Measurements from ENCODE around the gene EXOC8.

Gene EXOC8, protein sequence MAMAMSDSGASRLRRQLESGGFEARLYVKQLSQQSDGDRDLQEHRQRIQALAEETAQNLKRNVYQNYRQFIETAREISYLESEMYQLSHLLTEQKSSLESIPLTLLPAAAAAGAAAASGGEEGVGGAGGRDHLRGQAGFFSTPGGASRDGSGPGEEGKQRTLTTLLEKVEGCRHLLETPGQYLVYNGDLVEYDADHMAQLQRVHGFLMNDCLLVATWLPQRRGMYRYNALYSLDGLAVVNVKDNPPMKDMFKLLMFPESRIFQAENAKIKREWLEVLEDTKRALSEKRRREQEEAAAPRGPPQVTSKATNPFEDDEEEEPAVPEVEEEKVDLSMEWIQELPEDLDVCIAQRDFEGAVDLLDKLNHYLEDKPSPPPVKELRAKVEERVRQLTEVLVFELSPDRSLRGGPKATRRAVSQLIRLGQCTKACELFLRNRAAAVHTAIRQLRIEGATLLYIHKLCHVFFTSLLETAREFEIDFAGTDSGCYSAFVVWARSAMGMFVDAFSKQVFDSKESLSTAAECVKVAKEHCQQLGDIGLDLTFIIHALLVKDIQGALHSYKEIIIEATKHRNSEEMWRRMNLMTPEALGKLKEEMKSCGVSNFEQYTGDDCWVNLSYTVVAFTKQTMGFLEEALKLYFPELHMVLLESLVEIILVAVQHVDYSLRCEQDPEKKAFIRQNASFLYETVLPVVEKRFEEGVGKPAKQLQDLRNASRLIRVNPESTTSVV

DNA sequence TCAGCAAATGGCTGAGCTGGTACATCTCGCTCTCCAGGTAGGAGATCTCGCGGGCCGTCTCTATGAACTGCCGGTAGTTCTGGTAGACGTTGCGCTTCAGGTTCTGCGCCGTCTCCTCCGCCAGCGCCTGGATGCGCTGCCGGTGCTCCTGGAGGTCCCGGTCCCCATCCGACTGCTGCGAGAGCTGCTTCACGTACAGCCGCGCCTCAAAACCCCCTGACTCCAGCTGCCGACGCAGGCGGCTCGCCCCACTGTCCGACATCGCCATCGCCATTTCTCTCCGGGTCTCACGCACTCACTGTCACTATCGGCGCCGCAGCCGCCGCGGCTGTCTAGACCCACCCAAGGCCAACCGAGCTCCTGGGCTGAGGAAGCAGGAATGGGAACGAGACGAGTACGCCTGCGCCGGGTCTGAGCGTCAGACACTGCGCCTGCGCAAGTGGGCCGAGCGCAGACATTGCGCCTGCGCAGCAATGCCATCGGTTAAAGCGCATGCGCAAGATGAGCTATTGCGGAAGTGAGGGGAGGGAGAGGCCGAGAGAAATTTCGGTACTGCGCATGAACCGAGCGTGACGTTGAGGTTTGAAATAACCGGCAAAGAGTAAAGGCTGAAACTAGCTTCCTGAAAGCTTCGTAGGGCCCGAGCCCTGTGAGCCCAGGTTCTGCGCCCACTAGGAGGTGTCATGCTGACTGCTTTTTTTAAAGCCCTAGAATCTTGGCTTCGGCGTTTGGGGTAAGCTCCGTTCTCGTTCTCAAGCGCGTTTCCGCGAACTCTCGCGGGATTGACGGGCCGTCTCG is at the start of gene EXOC8:
Gene EXOC8, minus strand, starts transcription at position 381 of the 798 bp plus-strand sequence. Its CDS starts 107 bp downstream, at position 274.
- Mint-ChIP-seq H3K27me3 (no peaks in the 10 kb centered on the region), H3K27ac (peak within 1 kb of the TSS; percentile 99), H3K4me1 (ENCODE audit: low read depth) (peaks cover 39% of the 10 kb centered on the region), H3K9me3 (no peaks in the 10 kb centered on the region), H3K4me3 (peak within 1 kb of the TSS; percentile 96), H3K36me3 (ENCODE audit: low read depth) (peaks cover 68% of the 10 kb centered on the region)
- intact Hi-C loops (cut with micrococcal nuclease): loop anchor here (1.0 to 5.0 kb wide), 3 partner anchors 95 to 360 kb away; partner anchors contain the start of genes ARV1, GNPAT, TSNAX and TTC13

DNA sequence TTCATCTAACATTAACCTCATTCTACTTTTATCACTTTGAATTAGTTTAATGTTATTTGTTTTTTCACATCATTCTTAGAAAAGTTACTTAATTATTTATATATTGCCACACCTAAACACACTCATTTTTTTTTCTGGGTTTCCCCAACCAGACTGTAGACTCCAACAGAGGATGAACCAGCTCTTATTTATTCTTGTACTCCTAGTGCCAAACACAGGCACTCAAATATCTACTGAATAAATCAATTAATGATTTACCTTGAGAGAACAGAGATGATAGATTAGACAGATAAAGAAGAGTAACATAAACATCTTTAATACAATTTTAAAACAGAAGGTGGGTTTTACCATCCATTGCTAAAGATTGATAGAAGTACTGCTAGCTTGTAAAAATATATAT is 48.8 kb upstream of the EXOC8 start:
- no peaks in the 10 kb centered on the region for H3K27me3 Mint-ChIP-seq
- peaks cover 30% of the 10 kb centered on the region for H3K4me1 Mint-ChIP-seq (ENCODE audit: low read depth)
- H3K27ac Mint-ChIP-seq: no peak overlapping the region
- H3K36me3 Mint-ChIP-seq (ENCODE audit: low read depth): peaks cover 7% of the 10 kb centered on the region
- no peak overlapping the region for H3K4me3 Mint-ChIP-seq
- H3K9me3 Mint-ChIP-seq: no peaks in the 10 kb centered on the region
- intact Hi-C loops (cut with micrococcal nuclease): no loop called here

DNA sequence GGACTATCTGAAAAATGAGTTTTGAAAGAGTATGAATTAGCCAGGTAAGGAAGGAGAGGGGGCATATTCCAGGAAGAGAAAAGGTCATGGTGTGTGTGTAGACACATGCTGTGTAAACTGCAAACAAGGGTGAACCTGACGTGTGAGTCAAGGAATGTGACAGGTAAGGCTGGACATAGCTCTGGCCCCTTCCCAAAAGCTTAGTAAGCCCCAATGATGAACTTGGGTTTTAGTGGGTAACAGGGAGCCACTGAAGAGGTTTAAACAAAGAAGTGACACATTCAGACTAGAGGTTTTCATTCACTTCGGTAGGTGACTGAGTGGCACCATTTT is 47.7 kb upstream of the EXOC8 start:
- Mint-ChIP-seq H3K4me3 (no peak overlapping the region), H3K27me3 (no peaks in the 10 kb centered on the region), H3K36me3 (ENCODE audit: low read depth) (peaks cover 7% of the 10 kb centered on the region), H3K4me1 (ENCODE audit: low read depth) (peaks cover 22% of the 10 kb centered on the region), H3K9me3 (no peaks in the 10 kb centered on the region), H3K27ac (no peak overlapping the region)
- intact Hi-C loops (cut with micrococcal nuclease): no loop called here

DNA sequence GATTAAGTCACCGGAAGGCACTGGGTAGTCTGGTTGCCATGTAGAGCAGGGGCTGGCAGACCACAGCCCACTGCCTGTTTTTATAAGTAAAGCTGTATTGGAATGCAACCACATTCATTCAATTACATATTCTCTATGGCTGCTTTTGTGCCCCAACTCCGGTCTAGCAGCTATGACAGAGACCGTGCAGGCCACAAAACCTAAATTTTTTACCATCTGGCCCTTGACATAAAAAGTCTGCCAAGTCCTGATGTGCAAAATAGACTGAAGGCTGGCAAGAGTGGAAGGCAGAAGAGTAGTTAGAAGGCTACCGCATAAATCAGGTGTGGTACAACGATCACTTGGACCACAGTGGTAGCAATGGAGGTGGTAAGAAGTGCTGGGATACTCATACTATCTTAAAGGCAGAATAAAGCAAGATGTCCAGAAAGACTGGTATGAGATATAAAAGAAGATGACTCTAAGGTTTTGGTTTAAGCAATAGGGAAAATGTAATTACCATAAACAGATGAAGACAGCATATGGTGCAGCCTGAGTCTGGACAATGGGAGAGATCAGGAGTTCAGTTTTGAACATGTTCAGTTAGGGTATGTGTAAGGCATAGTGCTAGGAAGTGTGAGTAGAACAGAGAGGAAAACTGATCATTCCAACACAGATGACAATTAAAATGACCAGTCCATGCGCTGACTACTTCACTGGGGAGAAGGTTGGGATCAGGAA is 47.2 kb upstream of the EXOC8 start:
- H3K27ac Mint-ChIP-seq: no peak overlapping the region
- no peaks in the 10 kb centered on the region for H3K27me3 Mint-ChIP-seq
- H3K36me3 Mint-ChIP-seq (ENCODE audit: low read depth): peaks cover 8% of the 10 kb centered on the region
- H3K4me3 Mint-ChIP-seq: no peak overlapping the region
- intact Hi-C loops (cut with micrococcal nuclease): loop anchor here (5.0 kb wide), 1 partner anchor 32 kb away; no protein-coding TSS in a partner anchor
- no peaks in the 10 kb centered on the region for H3K9me3 Mint-ChIP-seq
- H3K4me1 Mint-ChIP-seq (ENCODE audit: low read depth): peaks cover 19% of the 10 kb centered on the region

DNA sequence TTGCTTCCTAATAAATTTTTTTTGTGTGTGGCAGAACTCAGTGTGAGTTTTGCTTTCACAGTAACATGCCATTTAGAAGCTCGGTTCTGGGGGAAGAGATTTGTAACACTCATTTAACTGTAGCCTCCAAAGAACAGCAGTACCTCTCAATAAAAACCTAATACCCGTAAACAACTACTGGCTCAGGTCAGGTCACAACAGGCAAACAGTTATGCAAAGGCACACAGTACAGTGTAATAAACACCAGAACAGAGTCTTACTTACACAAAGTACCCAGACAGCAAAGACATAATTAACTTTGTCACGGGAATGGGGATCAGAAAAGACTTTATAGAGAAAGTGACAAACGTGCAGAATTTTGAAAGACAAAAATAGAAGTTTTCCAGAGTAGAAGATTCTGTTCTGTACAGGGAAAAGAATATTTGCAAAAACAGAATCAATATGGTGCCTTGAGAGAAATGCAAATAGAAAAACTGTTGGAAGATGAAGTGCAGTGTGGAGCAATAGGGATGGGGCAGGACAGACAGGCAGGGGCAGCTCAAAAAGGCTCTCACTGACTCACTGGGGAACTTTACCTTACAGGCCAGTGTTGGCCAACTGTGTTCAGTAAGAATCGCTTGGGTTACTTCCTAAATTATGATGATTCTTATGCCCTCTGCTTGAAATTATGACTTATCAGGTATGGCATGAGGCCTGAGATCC is 45.7 kb upstream of the EXOC8 start:
- H3K36me3 Mint-ChIP-seq (ENCODE audit: low read depth): peaks cover 7% of the 10 kb centered on the region
- no peaks in the 10 kb centered on the region for H3K9me3 Mint-ChIP-seq
- no peak overlapping the region for H3K27ac Mint-ChIP-seq
- H3K4me3 Mint-ChIP-seq: no peak overlapping the region
- no peaks in the 10 kb centered on the region for H3K27me3 Mint-ChIP-seq
- intact Hi-C loops (cut with micrococcal nuclease): loop anchor here (5.0 kb wide), 1 partner anchor 34 kb away; no protein-coding TSS in a partner anchor
- H3K4me1 Mint-ChIP-seq (ENCODE audit: low read depth): peaks cover 16% of the 10 kb centered on the region

DNA sequence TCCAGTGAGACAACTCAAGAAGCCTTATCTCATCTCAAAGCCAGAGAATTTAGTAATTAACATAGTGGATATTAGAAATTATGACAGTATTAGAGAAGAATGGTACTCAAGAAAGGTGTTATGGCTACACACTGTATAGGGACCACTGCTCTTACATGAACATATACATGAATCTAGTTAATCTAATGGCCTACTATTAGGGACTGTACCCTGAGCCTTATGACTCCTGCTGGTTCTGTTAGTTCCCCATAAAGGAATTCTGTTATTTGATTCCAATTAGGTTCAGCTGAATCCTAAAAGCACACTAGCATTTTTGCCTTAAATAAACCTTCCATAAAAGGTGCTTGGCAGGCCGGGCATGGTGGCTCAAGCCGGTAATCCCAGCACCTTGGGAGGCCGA is 44.8 kb upstream of the EXOC8 start:
- Mint-ChIP-seq H3K27me3 (no peaks in the 10 kb centered on the region), H3K27ac (no peak overlapping the region), H3K36me3 (ENCODE audit: low read depth) (peaks cover 7% of the 10 kb centered on the region), H3K4me3 (no peak overlapping the region), H3K9me3 (no peaks in the 10 kb centered on the region), H3K4me1 (ENCODE audit: low read depth) (peaks cover 11% of the 10 kb centered on the region)
- intact Hi-C loops (cut with micrococcal nuclease): loop anchor here (5.0 kb wide), 1 partner anchor 35 kb away; no protein-coding TSS in a partner anchor

DNA sequence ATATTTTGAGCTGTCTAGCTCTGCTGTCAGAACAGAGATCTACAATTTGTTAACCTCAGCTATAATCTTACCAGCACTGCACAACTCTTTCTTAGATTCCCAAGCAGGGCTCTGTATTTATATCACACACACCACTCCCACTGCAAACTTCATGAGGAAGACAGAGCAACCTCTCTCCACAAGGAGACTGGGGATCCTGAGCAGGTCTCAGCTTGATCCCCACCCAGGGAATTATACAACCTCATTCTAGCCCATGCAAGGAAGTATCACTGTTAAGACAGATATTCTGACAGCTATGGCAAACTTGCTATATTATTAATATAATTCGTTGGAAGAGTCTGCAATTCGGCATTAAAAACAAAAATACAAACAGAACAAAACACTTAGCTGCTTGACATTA is 44.1 kb upstream of the EXOC8 start:
- H3K9me3 Mint-ChIP-seq: no peaks in the 10 kb centered on the region
- peaks cover 7% of the 10 kb centered on the region for H3K36me3 Mint-ChIP-seq (ENCODE audit: low read depth)
- intact Hi-C loops (cut with micrococcal nuclease): loop anchor here (5.0 kb wide), 1 partner anchor 36 kb away; no protein-coding TSS in a partner anchor
- H3K4me1 Mint-ChIP-seq (ENCODE audit: low read depth): peaks cover 18% of the 10 kb centered on the region
- H3K27me3 Mint-ChIP-seq: no peaks in the 10 kb centered on the region
- H3K4me3 Mint-ChIP-seq: no peak overlapping the region
- H3K27ac Mint-ChIP-seq: no peak overlapping the region

DNA sequence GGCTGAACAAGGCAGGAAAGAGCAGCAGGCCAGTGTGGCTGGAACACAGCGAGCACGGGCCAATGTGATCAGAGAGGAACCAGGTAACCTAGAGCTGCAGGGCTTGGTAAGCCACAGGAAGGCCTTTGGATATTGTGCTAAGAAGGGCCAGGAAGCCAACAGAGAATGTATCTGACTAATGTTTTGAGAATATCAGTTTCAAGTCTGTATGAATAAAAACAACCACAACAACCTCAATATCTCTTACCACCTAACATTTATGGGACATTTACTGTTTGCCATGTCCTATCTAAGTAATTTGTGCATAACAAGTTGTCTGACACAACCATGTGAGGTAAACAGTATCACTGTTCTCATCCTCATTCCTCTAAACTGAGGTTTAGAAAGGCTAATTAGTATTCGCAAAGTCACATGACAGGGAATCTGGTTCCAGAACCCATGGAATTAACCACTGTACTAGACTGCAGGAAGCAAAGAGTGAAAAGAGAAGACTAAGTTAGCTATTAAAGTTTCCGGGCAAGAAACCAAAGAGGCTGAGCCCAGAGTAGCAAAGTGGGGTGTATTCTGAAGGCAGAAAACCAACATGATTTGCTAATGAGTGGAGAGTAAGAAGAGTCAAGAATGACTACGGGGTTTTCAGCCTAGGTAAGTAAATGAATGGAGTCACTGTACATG is 39.4 kb upstream of the EXOC8 start:
- Mint-ChIP-seq H3K27ac (no peak overlapping the region), H3K27me3 (no peaks in the 10 kb centered on the region), H3K4me1 (ENCODE audit: low read depth) (peaks cover 22% of the 10 kb centered on the region), H3K4me3 (no peak overlapping the region), H3K9me3 (no peaks in the 10 kb centered on the region), H3K36me3 (ENCODE audit: low read depth) (peaks cover 17% of the 10 kb centered on the region)
- intact Hi-C loops (cut with micrococcal nuclease): no loop called here

DNA sequence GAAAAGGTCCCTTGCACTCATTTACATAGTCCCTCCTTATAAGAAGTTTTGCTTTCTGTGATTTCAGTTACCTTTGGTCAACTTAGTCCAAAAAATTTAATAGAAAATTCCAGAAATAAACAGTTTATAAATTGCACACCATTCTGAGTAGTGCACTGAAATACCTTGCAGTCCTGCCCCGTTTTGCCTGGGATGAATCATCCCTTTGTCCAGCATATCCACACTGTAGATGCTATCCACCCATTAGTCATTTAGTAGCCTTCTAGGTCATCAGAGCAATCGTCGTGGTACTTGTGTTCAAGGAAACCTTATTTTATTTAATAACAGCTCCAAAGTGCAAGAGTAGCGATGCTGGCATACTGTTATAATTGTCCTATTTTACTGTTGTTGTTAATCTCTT is 38.4 kb upstream of the EXOC8 start:
- H3K9me3 Mint-ChIP-seq: no peaks in the 10 kb centered on the region
- no peaks in the 10 kb centered on the region for H3K27me3 Mint-ChIP-seq
- H3K36me3 Mint-ChIP-seq (ENCODE audit: low read depth): peaks cover 24% of the 10 kb centered on the region
- H3K4me3 Mint-ChIP-seq: no peak overlapping the region
- no peak overlapping the region for H3K27ac Mint-ChIP-seq
- intact Hi-C loops (cut with micrococcal nuclease): no loop called here
- H3K4me1 Mint-ChIP-seq (ENCODE audit: low read depth): peaks cover 22% of the 10 kb centered on the region

DNA sequence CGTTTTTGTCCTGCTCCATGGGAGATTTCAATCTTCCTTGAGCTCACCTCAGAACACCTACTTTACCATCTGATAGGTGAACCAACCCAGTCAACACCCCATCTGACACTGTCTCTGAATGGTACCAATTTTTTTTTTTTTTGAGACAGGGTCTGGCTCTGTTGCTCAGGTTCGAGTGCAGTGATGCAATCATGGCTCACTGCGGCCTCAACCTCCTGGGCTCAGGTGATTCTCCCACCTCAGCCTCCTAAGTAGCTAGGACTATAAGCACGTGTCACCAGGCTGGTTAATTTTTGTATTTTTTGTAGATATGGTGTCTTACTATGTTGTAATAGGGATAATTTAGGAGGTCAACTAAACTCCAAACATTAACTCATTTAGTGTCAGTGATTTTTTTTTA is 36.7 kb upstream of the EXOC8 start:
- H3K9me3 Mint-ChIP-seq: no peaks in the 10 kb centered on the region
- H3K27me3 Mint-ChIP-seq: no peaks in the 10 kb centered on the region
- H3K36me3 Mint-ChIP-seq (ENCODE audit: low read depth): peaks cover 27% of the 10 kb centered on the region
- no peak overlapping the region for H3K27ac Mint-ChIP-seq
- H3K4me1 Mint-ChIP-seq (ENCODE audit: low read depth): peaks cover 17% of the 10 kb centered on the region
- intact Hi-C loops (cut with micrococcal nuclease): no loop called here
- no peak overlapping the region for H3K4me3 Mint-ChIP-seq

DNA sequence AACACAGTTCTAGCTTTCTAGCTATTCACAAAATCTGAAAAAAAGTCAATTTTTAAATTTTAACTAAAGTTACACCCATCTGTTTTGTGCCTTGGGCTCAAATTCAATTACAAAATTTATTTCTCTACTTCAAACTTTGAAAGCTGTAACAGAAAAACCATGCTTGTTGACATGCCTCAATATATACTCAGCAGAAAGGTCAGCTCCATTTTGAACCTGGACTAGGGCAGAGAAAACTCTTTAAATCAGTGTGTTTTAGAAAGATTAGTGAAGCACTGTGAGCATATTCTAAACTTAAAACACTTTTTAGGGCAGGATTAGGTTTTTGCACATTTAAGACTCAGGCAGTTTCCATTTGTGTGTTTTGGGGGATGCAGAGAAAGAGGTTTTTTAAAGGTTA is 34.8 kb upstream of the EXOC8 start:
- no peaks in the 10 kb centered on the region for H3K27me3 Mint-ChIP-seq
- H3K4me1 Mint-ChIP-seq (ENCODE audit: low read depth): peaks cover 17% of the 10 kb centered on the region
- intact Hi-C loops (cut with micrococcal nuclease): no loop called here
- H3K9me3 Mint-ChIP-seq: no peaks in the 10 kb centered on the region
- H3K4me3 Mint-ChIP-seq: no peak overlapping the region
- H3K36me3 Mint-ChIP-seq (ENCODE audit: low read depth): peaks cover 41% of the 10 kb centered on the region
- no peak overlapping the region for H3K27ac Mint-ChIP-seq

DNA sequence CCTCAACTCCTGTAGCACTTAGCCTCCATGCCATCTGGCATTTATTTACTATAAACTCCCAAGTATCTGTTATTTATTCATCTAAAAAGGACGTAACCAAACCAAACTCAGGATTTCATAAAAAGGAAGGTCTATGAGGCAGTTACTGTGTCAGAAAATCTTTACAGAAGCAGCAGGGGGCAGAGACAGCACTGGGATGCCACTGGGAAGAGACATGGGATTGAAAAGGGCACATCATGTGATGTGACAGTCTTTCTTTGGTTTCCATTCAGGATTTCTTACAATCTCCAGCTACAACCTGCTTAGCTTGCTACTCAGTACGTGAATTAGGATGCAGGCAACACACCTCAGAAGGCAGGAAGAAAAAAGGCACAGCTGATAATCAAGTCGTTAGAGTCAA is 31.6 kb upstream of the EXOC8 start:
- Mint-ChIP-seq H3K4me3 (no peak overlapping the region), H3K27ac (no peak overlapping the region), H3K9me3 (no peaks in the 10 kb centered on the region), H3K4me1 (ENCODE audit: low read depth) (peaks cover 5% of the 10 kb centered on the region), H3K27me3 (no peaks in the 10 kb centered on the region), H3K36me3 (ENCODE audit: low read depth) (peaks cover 70% of the 10 kb centered on the region)
- intact Hi-C loops (cut with micrococcal nuclease): no loop called here
